WTC11 (cell line): ENCODE results near the gene HSDL1. TPM values are rescaled to one million over a fixed set of nuclear protein-coding genes. Genes with fewer than 3 reads are reported as not detected.

Source experiments
- ATAC-seq: fragments of 200-7000 bp; cut with Tn5 transposase; 2 replicates; pipeline ENCODE4 v1.10.0; 2021; ENCODE audit warnings: mild to moderate bottlenecking, moderate library complexity
- CTCF ChIA-PET: fragments of 300-600 bp; sonication (Branson Sonifier 250); formaldehyde crosslinking; loops from one replicate; lab custom pipeline; 2021; ENCODE audit warnings: antibody characterized with exemption; lab: Charles Lee
- POLR2A ChIA-PET: fragments of 350-600 bp; sonication (Branson Sonifier 250); formaldehyde crosslinking; loops from one replicate; lab custom pipeline; 2021; ENCODE audit warnings: antibody characterized with exemption; lab: Charles Lee
- DNase-seq: peaks from one replicate; pipeline ENCODE4 v3.0.0; 2021; ENCODE audit warnings: low spot score
- H3K27ac Mint-ChIP-seq: 2 replicates; pipeline ENCODE4 v1.8.0; 2021; ENCODE audit warnings: mixed read lengths
- H3K27me3 Mint-ChIP-seq: 2 replicates; pipeline ENCODE4 v1.8.0; 2021; ENCODE audit warnings: low read depth, mild to moderate bottlenecking, moderate library complexity, mixed read lengths
- H3K36me3 Mint-ChIP-seq: 2 replicates; pipeline ENCODE4 v1.8.0; 2021; ENCODE audit warnings: mixed read lengths
- H3K4me1 Mint-ChIP-seq: 2 replicates; pipeline ENCODE4 v1.8.0; 2022; ENCODE audit warnings: mixed read lengths
- H3K4me3 Mint-ChIP-seq: 2 replicates; pipeline ENCODE4 v1.8.0; 2021; ENCODE audit warnings: mild to moderate bottlenecking, moderate library complexity, mixed read lengths
- H3K9me3 Mint-ChIP-seq: 2 replicates; pipeline ENCODE4 v1.8.0; 2021; ENCODE audit warnings: mixed read lengths
- CREB1 ChIP-seq: sonication (generic); formaldehyde crosslinking; IDR thresholded peaks from 2 replicates; pipeline ENCODE4 v1.8.0; 2023; ENCODE audit warnings: mild to moderate bottlenecking, missing genetic modification reagents
- CREM ChIP-seq: sonication (generic); formaldehyde crosslinking; IDR thresholded peaks from 2 replicates; pipeline ENCODE4 v1.8.1; 2022; ENCODE audit warnings: mild to moderate bottlenecking, missing genetic modification reagents, moderate library complexity
- ELF4 ChIP-seq: sonication (generic); formaldehyde crosslinking; IDR thresholded peaks from 2 replicates; pipeline ENCODE4 v1.8.1; 2022; ENCODE audit warnings: low read depth, mild to moderate bottlenecking, moderate library complexity, missing genetic modification reagents
- MXD4 ChIP-seq: fragments of 250-450 bp; sonication (Bioruptor Pico); IDR thresholded peaks from 2 replicates; pipeline ENCODE4 v1.8.0; 2021; ENCODE audit warnings: mild to moderate bottlenecking, moderate library complexity, borderline replicate concordance
- NFE2L1 ChIP-seq: sonication (generic); formaldehyde crosslinking; IDR thresholded peaks from 2 replicates; pipeline ENCODE4 v1.8.1; 2023; ENCODE audit warnings: missing genetic modification reagents
- NFYB ChIP-seq: sonication (generic); formaldehyde crosslinking; conservative IDR thresholded peaks from 2 replicates; pipeline ENCODE4 v1.8.0; 2022; ENCODE audit warnings: low read depth, missing genetic modification reagents
- RELA ChIP-seq: sonication (generic); formaldehyde crosslinking; IDR thresholded peaks from 2 replicates; pipeline ENCODE4 v1.8.1; 2022; ENCODE audit warnings: missing genetic modification reagents, mild to moderate bottlenecking, borderline replicate concordance
- TEAD4 ChIP-seq: sonication (generic); formaldehyde crosslinking; IDR thresholded peaks from 2 replicates; pipeline ENCODE4 v1.8.0; 2022; ENCODE audit warnings: mild to moderate bottlenecking, missing genetic modification reagents
- TP53 ChIP-seq: sonication (generic); formaldehyde crosslinking; IDR thresholded peaks from 2 replicates; pipeline ENCODE4 v1.8.1; 2023; ENCODE audit warnings: mild to moderate bottlenecking, missing genetic modification reagents
- ZNF671 ChIP-seq: fragments of 250-450 bp; sonication (Bioruptor Pico); IDR thresholded peaks from 2 replicates; pipeline ENCODE4 v1.8.0; 2021; ENCODE audit warnings: mild to moderate bottlenecking
- total RNA-seq: library from RNA; stranded (reverse); gene quantifications from 3 replicates; pipeline ENCODE4 v1.2.3, GENCODE V29; 2021
- TF ChIP-seq, protein P1 (sequence below): sonication (generic); formaldehyde crosslinking; IDR thresholded peaks from 2 replicates; pipeline ENCODE4 v1.8.1; 2022; ENCODE audit warnings: mild to moderate bottlenecking, moderate library complexity, missing genetic modification reagents
- TF ChIP-seq, protein P2 (sequence below): sonication (generic); formaldehyde crosslinking; IDR thresholded peaks from 2 replicates; pipeline ENCODE4 v1.8.1; 2023; ENCODE audit warnings: mild to moderate bottlenecking, missing genetic modification reagents, moderate library complexity
- TF ChIP-seq, protein P3 (sequence below): fragments of 250-450 bp; sonication (Bioruptor Pico); IDR thresholded peaks from 2 replicates; pipeline ENCODE4 v1.9.0; 2021; ENCODE audit warnings: moderate library complexity, mild to moderate bottlenecking, inconsistent platforms, borderline replicate concordance
- TF ChIP-seq, protein P4 (sequence below): sonication (generic); formaldehyde crosslinking; IDR thresholded peaks from 2 replicates; pipeline ENCODE4 v1.8.1; 2022; ENCODE audit warnings: low read depth, missing genetic modification reagents, borderline replicate concordance
- TF ChIP-seq, protein P5 (sequence below): sonication (generic); formaldehyde crosslinking; IDR thresholded peaks from 2 replicates; pipeline ENCODE4 v1.8.0; 2023; ENCODE audit warnings: missing genetic modification reagents, mild to moderate bottlenecking, borderline replicate concordance

HSDL1 gene
- total RNA-seq, 1 experiment from 2014 or later, result 48.6 TPM

DNA sequence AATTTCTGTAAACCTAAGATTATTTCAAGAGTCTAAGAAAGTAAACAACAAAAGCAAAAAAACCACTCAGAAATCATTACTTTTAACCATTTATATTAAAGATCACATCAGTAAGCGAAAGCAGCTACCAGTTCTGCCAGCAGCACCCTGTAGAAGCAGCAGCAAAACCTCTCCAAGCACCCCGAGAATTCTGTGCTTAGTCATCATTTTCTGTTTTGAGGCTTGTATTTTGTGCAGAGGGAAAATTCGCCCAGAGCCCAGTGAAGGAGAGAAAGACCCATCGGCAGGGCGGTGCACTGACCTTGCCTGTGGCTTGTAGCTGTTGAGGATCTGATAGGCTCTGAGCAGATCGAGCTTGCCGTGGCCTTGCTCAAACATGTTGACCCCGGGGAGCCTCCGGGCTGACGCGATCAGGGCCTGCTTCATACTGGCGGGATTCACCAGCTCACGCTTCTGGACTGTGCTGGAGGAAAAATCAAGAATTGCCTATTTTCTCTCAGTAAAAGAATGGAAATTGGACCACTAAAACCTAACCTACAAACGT lies 63.5 kb downstream of the HSDL1 start (continued):
- TF ChIP-seq, protein P1, sequence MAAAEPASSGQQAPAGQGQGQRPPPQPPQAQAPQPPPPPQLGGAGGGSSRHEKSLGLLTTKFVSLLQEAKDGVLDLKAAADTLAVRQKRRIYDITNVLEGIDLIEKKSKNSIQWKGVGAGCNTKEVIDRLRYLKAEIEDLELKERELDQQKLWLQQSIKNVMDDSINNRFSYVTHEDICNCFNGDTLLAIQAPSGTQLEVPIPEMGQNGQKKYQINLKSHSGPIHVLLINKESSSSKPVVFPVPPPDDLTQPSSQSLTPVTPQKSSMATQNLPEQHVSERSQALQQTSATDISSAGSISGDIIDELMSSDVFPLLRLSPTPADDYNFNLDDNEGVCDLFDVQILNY (CRISPR knock-in tag), result no peak
- TF ChIP-seq CREM, result no peak
- no peak for TF ChIP-seq MXD4 (CRISPR knock-in tag)
- TF ChIP-seq CREB1 (CRISPR knock-in tag), result no peak
- TF ChIP-seq TEAD4 (CRISPR knock-in tag), result no peak
- TF ChIP-seq, protein P2, sequence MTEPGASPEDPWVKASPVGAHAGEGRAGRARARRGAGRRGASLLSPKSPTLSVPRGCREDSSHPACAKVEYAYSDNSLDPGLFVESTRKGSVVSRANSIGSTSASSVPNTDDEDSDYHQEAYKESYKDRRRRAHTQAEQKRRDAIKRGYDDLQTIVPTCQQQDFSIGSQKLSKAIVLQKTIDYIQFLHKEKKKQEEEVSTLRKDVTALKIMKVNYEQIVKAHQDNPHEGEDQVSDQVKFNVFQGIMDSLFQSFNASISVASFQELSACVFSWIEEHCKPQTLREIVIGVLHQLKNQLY (CRISPR knock-in tag), result no peak
- TF ChIP-seq ELF4 (CRISPR knock-in tag), result no peak

DNA sequence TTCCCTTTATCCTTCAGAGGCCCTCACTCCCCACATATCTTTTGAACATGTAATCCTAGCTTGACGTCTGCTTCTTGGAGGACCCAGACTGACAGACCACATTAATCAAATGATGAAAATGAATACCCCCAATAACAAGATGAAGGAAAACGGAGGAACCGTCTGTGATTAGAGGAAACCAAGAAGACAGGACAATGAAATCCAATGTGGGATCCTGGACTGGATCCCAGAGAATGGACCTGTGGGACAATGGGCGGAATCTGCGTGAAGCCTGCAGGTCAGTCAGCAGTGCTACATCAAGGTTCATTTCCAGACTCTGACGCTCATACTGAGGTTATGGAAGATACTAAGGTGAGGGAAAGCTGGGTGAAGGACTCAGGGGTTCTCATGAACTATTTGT lies 64.2 kb downstream of the HSDL1 start:
- DNase-seq (no peak), ATAC-seq (no peak)
- Mint-ChIP-seq H3K9me3 (no peaks in the 10 kb centered on the region), H3K36me3 (peaks cover 32% of the 10 kb centered on the region), H3K4me1 (no peaks in the 10 kb centered on the region), H3K4me3 (no peak overlapping the region), H3K27ac (no peak overlapping the region), H3K27me3 (no peaks in the 10 kb centered on the region)
- CTCF ChIA-PET, result interaction anchor here (1.0 kb wide), 1 partner anchor 21 kb away, joined by 3 read pairs; no protein-coding TSS in a partner anchor
- POLR2A ChIA-PET, result no interaction called here
- TF ChIP-seq NFE2L1 (CRISPR knock-in tag), result no peak
- no peak for TF ChIP-seq ELF4 (CRISPR knock-in tag)
- TF ChIP-seq, protein P3, sequence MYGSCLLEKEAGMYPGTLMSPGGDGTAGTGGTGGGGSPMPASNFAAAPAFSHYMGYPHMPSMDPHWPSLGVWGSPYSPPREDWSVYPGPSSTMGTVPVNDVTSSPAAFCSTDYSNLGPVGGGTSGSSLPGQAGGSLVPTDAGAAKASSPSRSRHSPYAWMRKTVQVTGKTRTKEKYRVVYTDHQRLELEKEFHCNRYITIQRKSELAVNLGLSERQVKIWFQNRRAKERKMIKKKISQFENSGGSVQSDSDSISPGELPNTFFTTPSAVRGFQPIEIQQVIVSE (CRISPR knock-in tag), result no peak
- TF ChIP-seq, protein P4, sequence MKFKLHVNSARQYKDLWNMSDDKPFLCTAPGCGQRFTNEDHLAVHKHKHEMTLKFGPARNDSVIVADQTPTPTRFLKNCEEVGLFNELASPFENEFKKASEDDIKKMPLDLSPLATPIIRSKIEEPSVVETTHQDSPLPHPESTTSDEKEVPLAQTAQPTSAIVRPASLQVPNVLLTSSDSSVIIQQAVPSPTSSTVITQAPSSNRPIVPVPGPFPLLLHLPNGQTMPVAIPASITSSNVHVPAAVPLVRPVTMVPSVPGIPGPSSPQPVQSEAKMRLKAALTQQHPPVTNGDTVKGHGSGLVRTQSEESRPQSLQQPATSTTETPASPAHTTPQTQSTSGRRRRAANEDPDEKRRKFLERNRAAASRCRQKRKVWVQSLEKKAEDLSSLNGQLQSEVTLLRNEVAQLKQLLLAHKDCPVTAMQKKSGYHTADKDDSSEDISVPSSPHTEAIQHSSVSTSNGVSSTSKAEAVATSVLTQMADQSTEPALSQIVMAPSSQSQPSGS (CRISPR knock-in tag), result no peak
- TF ChIP-seq, protein P5, sequence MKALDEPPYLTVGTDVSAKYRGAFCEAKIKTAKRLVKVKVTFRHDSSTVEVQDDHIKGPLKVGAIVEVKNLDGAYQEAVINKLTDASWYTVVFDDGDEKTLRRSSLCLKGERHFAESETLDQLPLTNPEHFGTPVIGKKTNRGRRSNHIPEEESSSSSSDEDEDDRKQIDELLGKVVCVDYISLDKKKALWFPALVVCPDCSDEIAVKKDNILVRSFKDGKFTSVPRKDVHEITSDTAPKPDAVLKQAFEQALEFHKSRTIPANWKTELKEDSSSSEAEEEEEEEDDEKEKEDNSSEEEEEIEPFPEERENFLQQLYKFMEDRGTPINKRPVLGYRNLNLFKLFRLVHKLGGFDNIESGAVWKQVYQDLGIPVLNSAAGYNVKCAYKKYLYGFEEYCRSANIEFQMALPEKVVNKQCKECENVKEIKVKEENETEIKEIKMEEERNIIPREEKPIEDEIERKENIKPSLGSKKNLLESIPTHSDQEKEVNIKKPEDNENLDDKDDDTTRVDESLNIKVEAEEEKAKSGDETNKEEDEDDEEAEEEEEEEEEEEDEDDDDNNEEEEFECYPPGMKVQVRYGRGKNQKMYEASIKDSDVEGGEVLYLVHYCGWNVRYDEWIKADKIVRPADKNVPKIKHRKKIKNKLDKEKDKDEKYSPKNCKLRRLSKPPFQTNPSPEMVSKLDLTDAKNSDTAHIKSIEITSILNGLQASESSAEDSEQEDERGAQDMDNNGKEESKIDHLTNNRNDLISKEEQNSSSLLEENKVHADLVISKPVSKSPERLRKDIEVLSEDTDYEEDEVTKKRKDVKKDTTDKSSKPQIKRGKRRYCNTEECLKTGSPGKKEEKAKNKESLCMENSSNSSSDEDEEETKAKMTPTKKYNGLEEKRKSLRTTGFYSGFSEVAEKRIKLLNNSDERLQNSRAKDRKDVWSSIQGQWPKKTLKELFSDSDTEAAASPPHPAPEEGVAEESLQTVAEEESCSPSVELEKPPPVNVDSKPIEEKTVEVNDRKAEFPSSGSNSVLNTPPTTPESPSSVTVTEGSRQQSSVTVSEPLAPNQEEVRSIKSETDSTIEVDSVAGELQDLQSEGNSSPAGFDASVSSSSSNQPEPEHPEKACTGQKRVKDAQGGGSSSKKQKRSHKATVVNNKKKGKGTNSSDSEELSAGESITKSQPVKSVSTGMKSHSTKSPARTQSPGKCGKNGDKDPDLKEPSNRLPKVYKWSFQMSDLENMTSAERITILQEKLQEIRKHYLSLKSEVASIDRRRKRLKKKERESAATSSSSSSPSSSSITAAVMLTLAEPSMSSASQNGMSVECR, result no peak
- no peak for TF ChIP-seq NFYB (CRISPR knock-in tag)
- TF ChIP-seq, protein P2 (CRISPR knock-in tag), result no peak
- no peak for TF ChIP-seq TP53

DNA sequence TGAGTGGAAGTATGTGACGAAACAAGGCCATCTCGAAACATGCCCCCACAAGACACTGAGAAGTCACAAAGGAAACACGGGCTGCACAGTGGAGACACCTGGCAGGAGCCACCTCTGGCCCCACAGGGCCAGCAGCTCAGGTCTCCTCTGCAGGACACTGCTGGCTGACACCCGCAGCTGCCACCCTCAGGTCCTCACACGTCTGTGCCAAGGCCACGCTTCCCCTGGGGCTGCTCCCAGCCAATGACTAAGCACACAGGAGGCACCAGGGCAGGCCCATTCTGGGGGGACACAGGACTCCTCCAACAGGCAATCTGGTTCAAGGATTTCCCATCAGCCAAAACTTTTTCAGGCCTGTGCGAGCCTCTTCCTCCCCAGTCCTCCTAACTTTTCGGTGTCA lies 64.6 kb downstream of the HSDL1 start:
- H3K27me3 Mint-ChIP-seq, result no peaks in the 10 kb centered on the region
- no peaks in the 10 kb centered on the region for H3K9me3 Mint-ChIP-seq
- ATAC-seq, result no peak
- no peak for DNase-seq
- TF ChIP-seq ZNF671, result no peak
- no peak for TF ChIP-seq RELA
- H3K4me1 Mint-ChIP-seq, result no peaks in the 10 kb centered on the region
- H3K27ac Mint-ChIP-seq, result no peak overlapping the region; the same call in 1 of the 2 replicates
- CTCF ChIA-PET, result interaction anchor here (1.0 kb wide), 1 partner anchor 20 kb away, joined by 3 read pairs; no protein-coding TSS in a partner anchor
- peaks cover 32% of the 10 kb centered on the region for H3K36me3 Mint-ChIP-seq
- POLR2A ChIA-PET, result no interaction called here
- no peak overlapping the region for H3K4me3 Mint-ChIP-seq
